ENCODE measurements around the gene KCP.

- no peak for TF ChIP-seq YY1 (IDR thresholded peaks at IDR 0.05; ENCODE audit: low read depth)
- no peak for TF ChIP-seq MAX (IDR thresholded peaks at IDR 0.05)
- TF ChIP-seq EP300 (IDR thresholded peaks at IDR 0.05; ENCODE audit: borderline replicate concordance): no peak
- TF ChIP-seq REST (IDR thresholded peaks at IDR 0.05; ENCODE audit: low read depth): no peak
- no peak for TF ChIP-seq USF1 (IDR thresholded peaks at IDR 0.05)
- TF ChIP-seq TAF1 (IDR thresholded peaks at IDR 0.05; ENCODE audit: low read depth): no peak
- no peak for TF ChIP-seq CEBPB (IDR thresholded peaks at IDR 0.05)
- no peak for TF ChIP-seq FOXM1 (IDR thresholded peaks at IDR 0.05; ENCODE audit: borderline replicate concordance, low read depth)
Measured at GRCh38 chr7:128899392-128899791, 11.1 kb downstream of the KCP start.
